ENCODE data around the gene HSPA4. TPM values are rescaled to one million over a fixed set of nuclear protein-coding genes. Genes with fewer than 3 reads are reported as not detected.
A peak's percentile ranks its signal among the peaks of the same experiment; 100 is the strongest.

Gene HSPA4
- total RNA-seq, 2 donors from 2014 or later = 51.1 to 73.5 TPM

DNA sequence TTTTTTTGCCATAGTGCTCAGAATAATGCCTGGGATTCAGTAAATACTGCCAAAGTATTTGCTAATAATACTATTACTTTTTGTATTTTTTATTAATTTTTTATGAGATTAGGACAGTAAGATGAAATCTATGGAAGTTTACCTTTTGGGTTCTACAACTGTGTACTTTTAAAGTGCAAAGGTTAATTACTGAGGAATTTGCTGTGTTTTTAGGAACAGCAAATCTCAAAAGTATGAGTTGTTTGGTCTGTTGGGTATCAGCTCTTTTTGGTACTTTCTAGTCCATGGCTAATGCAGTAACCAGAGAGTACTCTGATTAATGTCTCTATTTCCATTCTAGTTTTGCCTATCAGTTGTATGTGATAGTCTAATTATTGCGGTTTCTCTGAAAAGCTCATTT is 5.1 kb downstream of the HSPA4 start:
- Histone ChIP-seq H3K4me1 (replicated peaks) (no peaks in the 10 kb centered on the region), H3K36me3 (no peaks in the 10 kb centered on the region)
- WGBS = 97% methylated on average over 1 of the region's 1 CpG

DNA sequence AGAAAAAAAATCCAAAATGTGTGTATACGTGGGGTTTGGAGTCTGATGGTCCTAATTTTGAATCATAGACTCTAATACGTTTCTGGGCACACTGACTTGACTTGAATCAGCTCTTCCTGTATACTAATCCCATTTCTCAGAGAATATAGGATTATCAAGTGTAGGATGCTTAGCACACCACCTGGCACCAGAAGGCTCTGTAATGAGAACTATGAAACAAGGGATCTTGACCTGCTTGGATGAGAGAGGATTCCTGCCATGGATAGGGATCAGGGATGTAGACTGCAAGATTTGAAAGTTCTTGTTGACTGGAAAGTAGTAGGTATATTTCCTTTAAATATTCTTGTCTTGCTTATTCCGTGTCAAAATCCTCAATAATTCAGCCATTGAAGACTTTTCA is 7.8 kb downstream of the HSPA4 start:
- no peak for DNase-seq (ENCODE audit: low spot score)
- H3K27me3 ChIP-seq (replicated peaks; ENCODE audit: insufficient read depth) = no peaks in the 10 kb centered on the region
- no peak overlapping the region for H3K4me3 ChIP-seq
- H3K4me1 ChIP-seq (replicated peaks) = no peaks in the 10 kb centered on the region
- intact Hi-C loops (cut with DNase I) = loop anchor here (10.0 kb wide), 1 partner anchor 235 kb away; no protein-coding TSS in a partner anchor
- WGBS = 80% methylated on average over 3 of the region's 3 CpGs
- H3K36me3 ChIP-seq = no peaks in the 10 kb centered on the region
- H3K9me3 ChIP-seq = no peaks in the 10 kb centered on the region
- H3K27ac ChIP-seq = no peak overlapping the region
- TF ChIP-seq, protein P1, sequence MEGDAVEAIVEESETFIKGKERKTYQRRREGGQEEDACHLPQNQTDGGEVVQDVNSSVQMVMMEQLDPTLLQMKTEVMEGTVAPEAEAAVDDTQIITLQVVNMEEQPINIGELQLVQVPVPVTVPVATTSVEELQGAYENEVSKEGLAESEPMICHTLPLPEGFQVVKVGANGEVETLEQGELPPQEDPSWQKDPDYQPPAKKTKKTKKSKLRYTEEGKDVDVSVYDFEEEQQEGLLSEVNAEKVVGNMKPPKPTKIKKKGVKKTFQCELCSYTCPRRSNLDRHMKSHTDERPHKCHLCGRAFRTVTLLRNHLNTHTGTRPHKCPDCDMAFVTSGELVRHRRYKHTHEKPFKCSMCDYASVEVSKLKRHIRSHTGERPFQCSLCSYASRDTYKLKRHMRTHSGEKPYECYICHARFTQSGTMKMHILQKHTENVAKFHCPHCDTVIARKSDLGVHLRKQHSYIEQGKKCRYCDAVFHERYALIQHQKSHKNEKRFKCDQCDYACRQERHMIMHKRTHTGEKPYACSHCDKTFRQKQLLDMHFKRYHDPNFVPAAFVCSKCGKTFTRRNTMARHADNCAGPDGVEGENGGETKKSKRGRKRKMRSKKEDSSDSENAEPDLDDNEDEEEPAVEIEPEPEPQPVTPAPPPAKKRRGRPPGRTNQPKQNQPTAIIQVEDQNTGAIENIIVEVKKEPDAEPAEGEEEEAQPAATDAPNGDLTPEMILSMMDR (IDR thresholded peaks at IDR 0.05) = no peak
- no peak for TF ChIP-seq POLR2A (IDR thresholded peaks at IDR 0.05)

More for the DNA sequence above, 5.1 kb downstream of the HSPA4 start:
- TF ChIP-seq, protein P1 (IDR thresholded peaks at IDR 0.05) = no peak
- TF ChIP-seq POLR2A (IDR thresholded peaks at IDR 0.05) (no peak), POLR2AphosphoS5 (IDR thresholded peaks at IDR 0.05) (no peak)
- no peaks in the 10 kb centered on the region for H3K27me3 ChIP-seq (replicated peaks; ENCODE audit: insufficient read depth)
- H3K9me3 ChIP-seq = no peaks in the 10 kb centered on the region
- intact Hi-C loops (cut with DNase I) = loop anchor here (10.0 kb wide), 1 partner anchor 232 kb away; no protein-coding TSS in a partner anchor
- DNase-seq (ENCODE audit: low spot score) = no peak
- no peak overlapping the region for H3K27ac ChIP-seq
- no peak overlapping the region for H3K4me3 ChIP-seq

DNA sequence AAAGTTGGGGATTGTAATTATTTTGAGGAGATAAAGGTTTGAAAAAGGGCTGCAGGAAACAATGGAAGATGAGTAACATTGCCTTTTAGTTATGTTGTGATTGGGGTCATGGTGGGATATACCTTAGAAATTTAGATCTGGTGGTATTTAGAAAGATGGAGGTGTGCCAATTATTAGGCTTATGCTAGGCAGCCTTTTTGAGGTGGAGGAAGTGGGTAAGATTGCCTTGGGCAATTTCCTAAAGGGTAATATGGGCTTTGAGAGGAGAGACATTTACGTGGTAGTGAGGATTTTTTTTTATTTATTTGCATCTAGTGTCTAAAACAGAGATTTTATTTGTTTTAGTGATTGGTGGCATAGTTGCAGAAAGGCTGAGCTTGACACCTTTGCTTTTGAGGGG is 10.5 kb downstream of the HSPA4 start:
- Histone ChIP-seq H3K27ac (no peak overlapping the region), H3K4me3 (no peak overlapping the region), H3K36me3 (no peaks in the 10 kb centered on the region), H3K4me1 (replicated peaks) (no peaks in the 10 kb centered on the region), H3K9me3 (no peaks in the 10 kb centered on the region), H3K27me3 (replicated peaks; ENCODE audit: insufficient read depth) (no peaks in the 10 kb centered on the region)
- DNase-seq (ENCODE audit: low spot score) = no peak
- intact Hi-C loops (cut with DNase I) = no loop called here
- no peak for TF ChIP-seq POLR2AphosphoS5 (IDR thresholded peaks at IDR 0.05)
- TF ChIP-seq, protein P1 (IDR thresholded peaks at IDR 0.05) = no peak
- no peak for TF ChIP-seq POLR2A (IDR thresholded peaks at IDR 0.05)
- WGBS = 65% methylated on average over 1 of the region's 1 CpG

DNA sequence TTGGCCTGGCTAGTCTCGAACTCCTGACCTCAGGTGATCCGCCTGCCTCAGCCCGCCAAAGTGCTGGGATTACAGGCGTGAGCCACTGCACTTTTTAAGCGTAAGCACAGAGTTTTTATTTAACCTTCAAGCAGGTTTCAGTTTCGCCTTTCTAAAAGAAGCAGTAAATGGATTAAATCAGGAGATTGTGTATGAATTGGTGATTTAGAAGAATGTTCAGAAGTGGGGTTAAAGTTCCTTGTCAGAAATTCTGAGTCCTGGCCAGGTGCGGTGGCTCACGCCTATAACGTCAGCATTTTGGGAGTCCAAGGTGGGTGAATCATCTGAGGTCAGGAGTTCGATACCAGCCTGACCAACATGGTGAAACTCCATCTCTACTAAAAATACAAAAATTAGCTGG is 12.2 kb downstream of the HSPA4 start:
- no peak for DNase-seq (ENCODE audit: low spot score)
- WGBS = 79% methylated on average over 10 of the region's 10 CpGs
- no peaks in the 10 kb centered on the region for H3K36me3 ChIP-seq
- H3K27me3 ChIP-seq (replicated peaks; ENCODE audit: insufficient read depth) = no peaks in the 10 kb centered on the region
- H3K27ac ChIP-seq = no peak overlapping the region
- no peak for TF ChIP-seq POLR2AphosphoS5 (IDR thresholded peaks at IDR 0.05)
- TF ChIP-seq POLR2A (IDR thresholded peaks at IDR 0.05) = no peak
- TF ChIP-seq, protein P1 (IDR thresholded peaks at IDR 0.05) = no peak
- no peaks in the 10 kb centered on the region for H3K9me3 ChIP-seq
- intact Hi-C loops (cut with DNase I) = no loop called here
- no peak overlapping the region for H3K4me3 ChIP-seq
- H3K4me1 ChIP-seq (replicated peaks) = no peaks in the 10 kb centered on the region

DNA sequence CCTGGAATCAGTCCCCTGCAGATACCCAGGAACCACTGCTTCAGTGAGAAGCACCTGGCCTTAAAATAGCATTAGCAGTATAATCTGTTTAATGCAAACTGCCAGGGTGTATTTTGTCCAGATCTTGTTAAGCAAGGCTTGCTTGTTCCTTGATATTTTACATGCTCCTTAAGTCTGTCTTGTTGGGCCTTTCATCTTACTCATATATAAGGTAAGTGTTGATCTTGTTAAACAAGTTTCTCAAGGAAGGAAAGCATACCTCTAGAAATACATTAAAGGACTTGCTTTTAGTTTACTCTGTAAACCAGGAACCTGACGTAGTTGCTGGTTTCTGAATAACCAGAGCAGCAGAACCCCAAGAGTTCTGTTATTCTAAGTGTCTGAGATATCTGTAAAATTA is 13.7 kb downstream of the HSPA4 start:
- intact Hi-C loops (cut with DNase I) = no loop called here
- no peak for DNase-seq (ENCODE audit: low spot score)
- no peaks in the 10 kb centered on the region for H3K4me1 ChIP-seq (replicated peaks)
- TF ChIP-seq POLR2AphosphoS5 (IDR thresholded peaks at IDR 0.05) (no peak), POLR2A (IDR thresholded peaks at IDR 0.05) (no peak)
- TF ChIP-seq, protein P1 (IDR thresholded peaks at IDR 0.05) = no peak
- H3K27ac ChIP-seq = peak overlapping the region; percentile 19 to 31
- H3K9me3 ChIP-seq = no peaks in the 10 kb centered on the region
- 50% methylated on average over 1 of the region's 1 CpG for WGBS
- peaks cover 0 to 2% of the 10 kb centered on the region in 2 donors for H3K36me3 ChIP-seq
- no peak overlapping the region for H3K4me3 ChIP-seq
- no peaks in the 10 kb centered on the region for H3K27me3 ChIP-seq (replicated peaks; ENCODE audit: insufficient read depth)

All from prostate gland (tissue), 2 donors.